HepG2 (cell line): Measurements from ENCODE around the gene CCDC57. TPM values are rescaled to one million over a fixed set of nuclear protein-coding genes. Genes with fewer than 3 reads are reported as not detected.
A peak's percentile ranks its signal among the peaks of the same experiment; 100 is the strongest.

ENCODE experiments used
- AHDC1 ChIP-seq: sonication (generic); formaldehyde crosslinking; IDR thresholded peaks from 2 replicates; pipeline ENCODE4 v1.5.1; 2020; ENCODE audit warnings: mild to moderate bottlenecking, missing genetic modification reagents, borderline replicate concordance
- BHLHE40 ChIP-seq: IDR thresholded peaks from 2 replicates; pipeline ENCODE4 v1.6.1; 2011; ENCODE audit warnings: low read length, improper control_type of control experiment
- E2F5 ChIP-seq: sonication (generic); formaldehyde crosslinking; conservative IDR thresholded peaks from 2 replicates; pipeline ENCODE4 v1.4.0; 2020; ENCODE audit warnings: missing genetic modification reagents
- FOXC1 ChIP-seq: sonication (generic); formaldehyde crosslinking; IDR thresholded peaks from 2 replicates; pipeline ENCODE4 v1.8.0; 2022; ENCODE audit warnings: mild to moderate bottlenecking, missing genetic modification reagents, borderline replicate concordance
- GPBP1L1 ChIP-seq: sonication (generic); formaldehyde crosslinking; IDR thresholded peaks from 2 replicates; pipeline ENCODE4 v1.5.0; 2020; ENCODE audit warnings: mild to moderate bottlenecking, missing genetic modification reagents
- KAT7 ChIP-seq: IDR thresholded peaks from 2 replicates; pipeline ENCODE4 v1.6.1; 2018; ENCODE audit warnings: borderline replicate concordance, missing compliant biosample characterization
- KDM3A ChIP-seq: IDR thresholded peaks from 2 replicates; pipeline ENCODE4 v1.6.1; 2018; ENCODE audit warnings: low read depth, missing compliant biosample characterization
- MED8 ChIP-seq: sonication (generic); formaldehyde crosslinking; IDR thresholded peaks from 2 replicates; pipeline ENCODE4 v1.8.1; 2023; ENCODE audit warnings: mild to moderate bottlenecking, missing genetic modification reagents; ENCODE audit not compliant: insufficient replicate concordance
- NFYC ChIP-seq: IDR thresholded peaks from 2 replicates; pipeline ENCODE4 v1.6.1; 2016; ENCODE audit warnings: missing genetic modification reagents, missing compliant biosample characterization
- PPARG ChIP-seq: conservative IDR thresholded peaks from 2 replicates; pipeline ENCODE4 v1.6.1; 2016; ENCODE audit warnings: missing biosample characterization, missing genetic modification reagents
- REST ChIP-seq, 2 experiments: IDR thresholded peaks; 2 replicates each; pipeline ENCODE4 v1.6.1; 2011 to 2012; ENCODE audit warnings: low read length in 2 of 2, borderline replicate concordance in 1 of 2, low read depth in 1 of 2, mild to moderate bottlenecking in 1 of 2, moderate library complexity in 1 of 2
- REXO4 ChIP-seq: sonication (generic); formaldehyde crosslinking; IDR thresholded peaks from 2 replicates; pipeline ENCODE4 v1.8.0; 2022; ENCODE audit warnings: missing genetic modification reagents, mild to moderate bottlenecking, borderline replicate concordance
- ZBTB42 ChIP-seq: sonication (generic); formaldehyde crosslinking; IDR thresholded peaks from 2 replicates; pipeline ENCODE4 v1.5.0; 2020; ENCODE audit warnings: mild to moderate bottlenecking, missing genetic modification reagents
- ZMAT5 ChIP-seq: sonication (generic); formaldehyde crosslinking; IDR thresholded peaks from 2 replicates; pipeline ENCODE4 v1.5.0; 2020; ENCODE audit warnings: mild to moderate bottlenecking, low read depth, missing genetic modification reagents, borderline replicate concordance
- ZNF501 ChIP-seq: sonication (generic); formaldehyde crosslinking; IDR thresholded peaks from 2 replicates; pipeline ENCODE4 v1.5.1; 2020; ENCODE audit warnings: mild to moderate bottlenecking, moderate library complexity, missing genetic modification reagents
- ZSCAN9 ChIP-seq: IDR thresholded peaks from 2 replicates; pipeline ENCODE4 v1.6.1; 2016; ENCODE audit warnings: borderline replicate concordance
- polyA plus RNA-seq, 8 experiments: library from polyadenylated mRNA; depleted of rRNA in 3 of 8; stranded (reverse) in 7 of 8; unstranded in 1 of 8; fragments of >200 nt; fragmentation: Illumina TruSeq in 4 of 8; extraction: Trizol in 4 of 8; gene quantifications; 2 replicates each; pipeline versions ENCODE4 v1.2.1 to v1.2.3, GENCODE V29; 2011 to 2016; ENCODE audit warnings: low read depth in 4 of 8, missing spikeins in 1 of 8, mixed read lengths in 1 of 8; ENCODE audit not compliant: insufficient read depth in 1 of 8
- total RNA-seq, 5 experiments: library from RNA; depleted of rRNA; stranded (reverse); fragments of >200 nt; fragmentation: Illumina TruSeq; extraction: Trizol; gene quantifications; 2 replicates each; pipeline ENCODE4 v1.2.3, GENCODE V29; 2016; ENCODE audit warnings: low read depth in 1 of 5

CCDC57 gene
- total and polyA plus RNA-seq, 2 of the 13 experiments (the other 11 are each of a cell fraction or from before 2014, with no cell fraction given) = 59.3 to 59.9 TPM

GRCh38 chr17:82229698-82230608, 17.3 kb upstream of the CCDC57 start (continued):
- TF ChIP-seq GPBP1L1 = no peak
- TF ChIP-seq FOXC1 (CRISPR knock-in tag) = no peak
- no peak for TF ChIP-seq PPARG (CRISPR knock-in tag)
- no peak for TF ChIP-seq NFYC (CRISPR knock-in tag)
- TF ChIP-seq E2F5 (CRISPR knock-in tag) = peak; percentile 38; the same call in 1 of the 2 replicates
- peak; percentile 15; the same call in 1 of the 2 replicates for TF ChIP-seq ZBTB42 (CRISPR knock-in tag)
- no peak; the same call in 1 of the 2 replicates for TF ChIP-seq KAT7
- TF ChIP-seq AHDC1 (CRISPR knock-in tag) = 0 out of 2 replicates have a peak, but pooled peaks have one; percentile 33
- no peak for TF ChIP-seq ZMAT5 (CRISPR knock-in tag)
- TF ChIP-seq BHLHE40 = peak; percentile 62
- no peak for TF ChIP-seq REST (IDR thresholded peaks at IDR 0.05; ENCODE audit: borderline replicate concordance in 1 of 2, low read depth in 1 of 2, low read length in 2 of 2)
- TF ChIP-seq ZSCAN9 (CRISPR knock-in tag) = no peak
- TF ChIP-seq MED8 (CRISPR knock-in tag) = peak; percentile 79
- peak; percentile 5; the same call in 1 of the 2 replicates for TF ChIP-seq KDM3A
- peak; percentile 88; the same call in 1 of the 2 replicates for TF ChIP-seq ZNF501 (CRISPR knock-in tag)
- TF ChIP-seq REXO4 = no peak; the same call in 1 of the 2 replicates
